WTC11 (cell line): Measurements from ENCODE around the gene UROC1. TPM values are rescaled to one million over a fixed set of nuclear protein-coding genes. Genes with fewer than 3 reads are reported as not detected.

Source experiments
- ATAC-seq: fragments of 200-7000 bp; cut with Tn5 transposase; 2 replicates; pipeline ENCODE4 v1.10.0; 2021; ENCODE audit warnings: mild to moderate bottlenecking, moderate library complexity
- CTCF ChIA-PET: fragments of 300-600 bp; sonication (Branson Sonifier 250); formaldehyde crosslinking; loops from one replicate; lab custom pipeline; 2021; ENCODE audit warnings: antibody characterized with exemption; lab: Charles Lee
- POLR2A ChIA-PET: fragments of 350-600 bp; sonication (Branson Sonifier 250); formaldehyde crosslinking; loops from one replicate; lab custom pipeline; 2021; ENCODE audit warnings: antibody characterized with exemption; lab: Charles Lee
- DNase-seq: peaks from one replicate; pipeline ENCODE4 v3.0.0; 2021; ENCODE audit warnings: low spot score
- H3K27ac Mint-ChIP-seq: 2 replicates; pipeline ENCODE4 v1.8.0; 2021; ENCODE audit warnings: mixed read lengths
- H3K27me3 Mint-ChIP-seq: 2 replicates; pipeline ENCODE4 v1.8.0; 2021; ENCODE audit warnings: low read depth, mild to moderate bottlenecking, moderate library complexity, mixed read lengths
- H3K36me3 Mint-ChIP-seq: 2 replicates; pipeline ENCODE4 v1.8.0; 2021; ENCODE audit warnings: mixed read lengths
- H3K4me1 Mint-ChIP-seq: 2 replicates; pipeline ENCODE4 v1.8.0; 2022; ENCODE audit warnings: mixed read lengths
- H3K4me3 Mint-ChIP-seq: 2 replicates; pipeline ENCODE4 v1.8.0; 2021; ENCODE audit warnings: mild to moderate bottlenecking, moderate library complexity, mixed read lengths
- H3K9me3 Mint-ChIP-seq: 2 replicates; pipeline ENCODE4 v1.8.0; 2021; ENCODE audit warnings: mixed read lengths
- ATF1 ChIP-seq: sonication (generic); formaldehyde crosslinking; IDR thresholded peaks from 2 replicates; pipeline ENCODE4 v1.8.1; 2023; ENCODE audit warnings: mild to moderate bottlenecking, moderate library complexity, missing genetic modification reagents
- CBFB ChIP-seq: sonication (generic); formaldehyde crosslinking; IDR thresholded peaks from 2 replicates; pipeline ENCODE4 v1.8.1; 2022; ENCODE audit warnings: mild to moderate bottlenecking, low read depth, missing genetic modification reagents
- ERG ChIP-seq: fragments of 250-450 bp; sonication (Bioruptor Pico); IDR thresholded peaks from 2 replicates; pipeline ENCODE4 v1.8.0; 2021; ENCODE audit warnings: mild to moderate bottlenecking
- FOXJ3 ChIP-seq: sonication (generic); formaldehyde crosslinking; IDR thresholded peaks from 2 replicates; pipeline ENCODE4 v1.9.0; 2021; ENCODE audit warnings: missing genetic modification reagents, mild to moderate bottlenecking, borderline replicate concordance
- GABPB1 ChIP-seq: sonication (generic); formaldehyde crosslinking; IDR thresholded peaks from 2 replicates; pipeline ENCODE4 v1.8.1; 2023; ENCODE audit warnings: mild to moderate bottlenecking, missing genetic modification reagents
- GRHL2 ChIP-seq: fragments of 250-450 bp; sonication (Bioruptor Pico); IDR thresholded peaks from 2 replicates; pipeline ENCODE4 v1.8.0; 2022; ENCODE audit warnings: mild to moderate bottlenecking, moderate library complexity; ENCODE audit not compliant: insufficient replicate concordance, severe bottlenecking
- HMGA2 ChIP-seq: fragments of 250-450 bp; sonication (Bioruptor Pico); IDR thresholded peaks from 2 replicates; pipeline ENCODE4 v1.4.0; 2021; ENCODE audit warnings: mild to moderate bottlenecking, moderate library complexity
- MLX ChIP-seq: sonication (generic); formaldehyde crosslinking; IDR thresholded peaks from 2 replicates; pipeline ENCODE4 v1.8.1; 2023; ENCODE audit warnings: mild to moderate bottlenecking, missing genetic modification reagents, moderate library complexity
- NR2C2 ChIP-seq: sonication (generic); formaldehyde crosslinking; IDR thresholded peaks from 2 replicates; pipeline ENCODE4 v1.8.0; 2022; ENCODE audit warnings: mild to moderate bottlenecking, missing genetic modification reagents
- NR3C1 ChIP-seq: sonication (generic); formaldehyde crosslinking; conservative IDR thresholded peaks from 2 replicates; pipeline ENCODE4 v1.8.1; 2023; ENCODE audit warnings: low read depth, mild to moderate bottlenecking, missing genetic modification reagents
- RORB ChIP-seq: fragments of 250-450 bp; sonication (Bioruptor Pico); IDR thresholded peaks from 2 replicates; pipeline ENCODE4 v1.9.0; 2021; ENCODE audit warnings: mild to moderate bottlenecking
- TEAD4 ChIP-seq: sonication (generic); formaldehyde crosslinking; IDR thresholded peaks from 2 replicates; pipeline ENCODE4 v1.8.0; 2022; ENCODE audit warnings: mild to moderate bottlenecking, missing genetic modification reagents
- ZBTB21 ChIP-seq: sonication (generic); formaldehyde crosslinking; IDR thresholded peaks from 2 replicates; pipeline ENCODE4 v1.8.1; 2023; ENCODE audit warnings: mild to moderate bottlenecking, missing genetic modification reagents, borderline replicate concordance
- ZNF121 ChIP-seq: sonication (generic); formaldehyde crosslinking; IDR thresholded peaks from 2 replicates; pipeline ENCODE4 v1.8.0; 2023; ENCODE audit warnings: missing genetic modification reagents
- ZNF232 ChIP-seq: sonication (generic); formaldehyde crosslinking; IDR thresholded peaks from 2 replicates; pipeline ENCODE4 v1.8.0; 2022; ENCODE audit warnings: mild to moderate bottlenecking, missing genetic modification reagents
- total RNA-seq: library from RNA; stranded (reverse); gene quantifications from 3 replicates; pipeline ENCODE4 v1.2.3, GENCODE V29; 2021
- TF ChIP-seq, protein P1 (sequence below): sonication (generic); formaldehyde crosslinking; IDR thresholded peaks from 2 replicates; pipeline ENCODE4 v1.8.1; 2022; ENCODE audit warnings: low read depth, mild to moderate bottlenecking, moderate library complexity, missing genetic modification reagents, borderline replicate concordance
- TF ChIP-seq, protein P2 (sequence below): sonication (generic); formaldehyde crosslinking; IDR thresholded peaks from 2 replicates; pipeline ENCODE4 v1.8.1; 2023; ENCODE audit warnings: mild to moderate bottlenecking, missing genetic modification reagents
- TF ChIP-seq, protein P3 (sequence below): sonication (generic); formaldehyde crosslinking; IDR thresholded peaks from 2 replicates; pipeline ENCODE4 v1.8.0; 2022; ENCODE audit warnings: mild to moderate bottlenecking, missing genetic modification reagents
- TF ChIP-seq, protein P4 (sequence below): fragments of 250-450 bp; sonication (Bioruptor Pico); IDR thresholded peaks from 2 replicates; pipeline ENCODE4 v1.9.0; 2021; ENCODE audit warnings: mild to moderate bottlenecking, borderline replicate concordance

UROC1 gene
- total RNA-seq, 1 experiment from 2014 or later: not detected

- Mint-ChIP-seq H3K27ac (no peak overlapping the region), H3K4me1 (peaks cover 4% of the 10 kb centered on the region; the same call in 1 of the 2 replicates), H3K9me3 (peaks cover 9% of the 10 kb centered on the region), H3K4me3 (no peak overlapping the region), H3K27me3 (no peaks in the 10 kb centered on the region; the same call in 1 of the 2 replicates), H3K36me3 (no peaks in the 10 kb centered on the region)
- ChIA-PET POLR2A (no interaction called here), CTCF (no interaction called here)
- TF ChIP-seq, protein P1, sequence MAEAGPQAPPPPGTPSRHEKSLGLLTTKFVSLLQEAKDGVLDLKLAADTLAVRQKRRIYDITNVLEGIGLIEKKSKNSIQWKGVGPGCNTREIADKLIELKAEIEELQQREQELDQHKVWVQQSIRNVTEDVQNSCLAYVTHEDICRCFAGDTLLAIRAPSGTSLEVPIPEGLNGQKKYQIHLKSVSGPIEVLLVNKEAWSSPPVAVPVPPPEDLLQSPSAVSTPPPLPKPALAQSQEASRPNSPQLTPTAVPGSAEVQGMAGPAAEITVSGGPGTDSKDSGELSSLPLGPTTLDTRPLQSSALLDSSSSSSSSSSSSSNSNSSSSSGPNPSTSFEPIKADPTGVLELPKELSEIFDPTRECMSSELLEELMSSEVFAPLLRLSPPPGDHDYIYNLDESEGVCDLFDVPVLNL (CRISPR knock-in tag): no peak
- 0 out of 2 replicates have a peak, but pooled peaks have one; percentile 20 for ATAC-seq
- no peak for DNase-seq
Observed at GRCh38 chr3:126557761-126558160, 40.2 kb upstream of the UROC1 start.

DNA sequence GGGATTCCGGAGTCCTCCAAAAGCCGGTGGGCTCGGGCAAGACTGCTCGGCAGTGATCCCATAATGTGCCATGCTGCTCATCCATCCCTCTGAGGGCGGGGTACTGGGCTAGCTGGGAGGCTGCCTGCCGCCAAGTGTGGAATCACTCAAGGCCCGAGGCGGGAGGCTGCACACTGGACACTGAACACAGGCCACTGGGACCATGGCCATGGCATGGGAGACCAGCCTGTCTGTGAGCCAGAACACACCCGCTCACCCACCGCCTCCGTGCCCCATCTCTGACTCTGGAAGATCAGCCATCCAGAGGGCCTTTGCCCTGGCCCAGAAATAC, 39.8 kb upstream of the UROC1 start:
- Mint-ChIP-seq H3K4me3 (no peak overlapping the region), H3K27me3 (no peaks in the 10 kb centered on the region; the same call in 1 of the 2 replicates), H3K9me3 (peaks cover 6% of the 10 kb centered on the region; the same call in 1 of the 2 replicates), H3K4me1 (peaks cover 4% of the 10 kb centered on the region; the same call in 1 of the 2 replicates), H3K27ac (no peak overlapping the region), H3K36me3 (no peaks in the 10 kb centered on the region)
- DNase-seq: no peak
- no peak for ATAC-seq
- ChIA-PET POLR2A (no interaction called here), CTCF (no interaction called here)
- TF ChIP-seq MLX (no peak), HMGA2 (no peak), ZNF232 (CRISPR knock-in tag) (no peak), NR2C2 (CRISPR knock-in tag) (no peak), NR3C1 (CRISPR knock-in tag) (no peak), ZNF121 (CRISPR knock-in tag) (no peak), FOXJ3 (CRISPR knock-in tag) (no peak), RORB (CRISPR knock-in tag) (no peak), ZBTB21 (CRISPR knock-in tag) (no peak), GABPB1 (CRISPR knock-in tag) (no peak), GRHL2 (CRISPR knock-in tag) (no peak)
- TF ChIP-seq, protein P2, sequence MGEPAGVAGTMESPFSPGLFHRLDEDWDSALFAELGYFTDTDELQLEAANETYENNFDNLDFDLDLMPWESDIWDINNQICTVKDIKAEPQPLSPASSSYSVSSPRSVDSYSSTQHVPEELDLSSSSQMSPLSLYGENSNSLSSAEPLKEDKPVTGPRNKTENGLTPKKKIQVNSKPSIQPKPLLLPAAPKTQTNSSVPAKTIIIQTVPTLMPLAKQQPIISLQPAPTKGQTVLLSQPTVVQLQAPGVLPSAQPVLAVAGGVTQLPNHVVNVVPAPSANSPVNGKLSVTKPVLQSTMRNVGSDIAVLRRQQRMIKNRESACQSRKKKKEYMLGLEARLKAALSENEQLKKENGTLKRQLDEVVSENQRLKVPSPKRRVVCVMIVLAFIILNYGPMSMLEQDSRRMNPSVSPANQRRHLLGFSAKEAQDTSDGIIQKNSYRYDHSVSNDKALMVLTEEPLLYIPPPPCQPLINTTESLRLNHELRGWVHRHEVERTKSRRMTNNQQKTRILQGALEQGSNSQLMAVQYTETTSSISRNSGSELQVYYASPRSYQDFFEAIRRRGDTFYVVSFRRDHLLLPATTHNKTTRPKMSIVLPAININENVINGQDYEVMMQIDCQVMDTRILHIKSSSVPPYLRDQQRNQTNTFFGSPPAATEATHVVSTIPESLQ (CRISPR knock-in tag): no peak
- TF ChIP-seq, protein P1 (CRISPR knock-in tag): no peak

DNA sequence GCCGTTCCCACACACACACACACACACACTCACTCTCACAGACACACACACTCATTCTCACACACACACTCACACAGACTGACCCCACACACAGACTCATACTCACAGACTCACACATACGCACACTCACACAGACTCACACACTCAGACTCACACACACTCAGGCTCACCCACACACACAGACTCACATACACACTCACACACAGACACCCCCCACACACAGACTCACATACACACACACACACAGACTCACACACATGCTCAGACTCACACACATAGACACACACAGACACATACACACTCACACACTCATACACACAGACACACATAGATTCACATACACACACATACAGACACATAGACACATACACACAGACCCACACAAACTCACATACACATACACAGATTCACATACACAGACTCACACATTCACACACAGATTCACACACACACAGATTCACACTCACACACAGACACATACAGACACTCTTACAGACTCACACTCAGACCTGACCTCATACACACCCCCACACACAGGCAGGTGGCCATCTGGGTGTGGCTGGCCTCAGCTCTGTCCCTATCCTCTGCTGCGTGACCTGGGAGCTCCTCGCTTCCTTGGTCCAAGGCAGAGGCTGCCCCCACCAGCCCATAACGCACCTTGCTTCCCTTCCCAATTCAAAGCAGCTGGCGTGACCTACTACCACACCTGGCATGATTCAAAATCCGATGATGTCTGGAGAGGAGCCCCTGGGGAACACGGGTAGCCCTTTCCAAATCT, 39.3 kb upstream of the UROC1 start:
- Mint-ChIP-seq H3K27ac (no peak overlapping the region), H3K4me3 (no peak overlapping the region), H3K4me1 (peaks cover 4% of the 10 kb centered on the region; the same call in 1 of the 2 replicates), H3K9me3 (peaks cover 4% of the 10 kb centered on the region; the same call in 1 of the 2 replicates), H3K27me3 (no peaks in the 10 kb centered on the region; the same call in 1 of the 2 replicates), H3K36me3 (no peaks in the 10 kb centered on the region)
- no peak for DNase-seq
- ChIA-PET POLR2A (no interaction called here), CTCF (no interaction called here)
- no peak for ATAC-seq
- TF ChIP-seq ATF1 (CRISPR knock-in tag) (no peak), TEAD4 (no peak), CBFB (CRISPR knock-in tag) (no peak), ERG (CRISPR knock-in tag) (no peak)
- TF ChIP-seq, protein P3, sequence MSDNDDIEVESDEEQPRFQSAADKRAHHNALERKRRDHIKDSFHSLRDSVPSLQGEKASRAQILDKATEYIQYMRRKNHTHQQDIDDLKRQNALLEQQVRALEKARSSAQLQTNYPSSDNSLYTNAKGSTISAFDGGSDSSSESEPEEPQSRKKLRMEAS (CRISPR knock-in tag): no peak
- TF ChIP-seq, protein P4, sequence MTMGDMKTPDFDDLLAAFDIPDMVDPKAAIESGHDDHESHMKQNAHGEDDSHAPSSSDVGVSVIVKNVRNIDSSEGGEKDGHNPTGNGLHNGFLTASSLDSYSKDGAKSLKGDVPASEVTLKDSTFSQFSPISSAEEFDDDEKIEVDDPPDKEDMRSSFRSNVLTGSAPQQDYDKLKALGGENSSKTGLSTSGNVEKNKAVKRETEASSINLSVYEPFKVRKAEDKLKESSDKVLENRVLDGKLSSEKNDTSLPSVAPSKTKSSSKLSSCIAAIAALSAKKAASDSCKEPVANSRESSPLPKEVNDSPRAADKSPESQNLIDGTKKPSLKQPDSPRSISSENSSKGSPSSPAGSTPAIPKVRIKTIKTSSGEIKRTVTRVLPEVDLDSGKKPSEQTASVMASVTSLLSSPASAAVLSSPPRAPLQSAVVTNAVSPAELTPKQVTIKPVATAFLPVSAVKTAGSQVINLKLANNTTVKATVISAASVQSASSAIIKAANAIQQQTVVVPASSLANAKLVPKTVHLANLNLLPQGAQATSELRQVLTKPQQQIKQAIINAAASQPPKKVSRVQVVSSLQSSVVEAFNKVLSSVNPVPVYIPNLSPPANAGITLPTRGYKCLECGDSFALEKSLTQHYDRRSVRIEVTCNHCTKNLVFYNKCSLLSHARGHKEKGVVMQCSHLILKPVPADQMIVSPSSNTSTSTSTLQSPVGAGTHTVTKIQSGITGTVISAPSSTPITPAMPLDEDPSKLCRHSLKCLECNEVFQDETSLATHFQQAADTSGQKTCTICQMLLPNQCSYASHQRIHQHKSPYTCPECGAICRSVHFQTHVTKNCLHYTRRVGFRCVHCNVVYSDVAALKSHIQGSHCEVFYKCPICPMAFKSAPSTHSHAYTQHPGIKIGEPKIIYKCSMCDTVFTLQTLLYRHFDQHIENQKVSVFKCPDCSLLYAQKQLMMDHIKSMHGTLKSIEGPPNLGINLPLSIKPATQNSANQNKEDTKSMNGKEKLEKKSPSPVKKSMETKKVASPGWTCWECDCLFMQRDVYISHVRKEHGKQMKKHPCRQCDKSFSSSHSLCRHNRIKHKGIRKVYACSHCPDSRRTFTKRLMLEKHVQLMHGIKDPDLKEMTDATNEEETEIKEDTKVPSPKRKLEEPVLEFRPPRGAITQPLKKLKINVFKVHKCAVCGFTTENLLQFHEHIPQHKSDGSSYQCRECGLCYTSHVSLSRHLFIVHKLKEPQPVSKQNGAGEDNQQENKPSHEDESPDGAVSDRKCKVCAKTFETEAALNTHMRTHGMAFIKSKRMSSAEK (CRISPR knock-in tag): no peak
